ENCODE measurements around the gene RTRAF.

The RTRAF gene

DNA sequence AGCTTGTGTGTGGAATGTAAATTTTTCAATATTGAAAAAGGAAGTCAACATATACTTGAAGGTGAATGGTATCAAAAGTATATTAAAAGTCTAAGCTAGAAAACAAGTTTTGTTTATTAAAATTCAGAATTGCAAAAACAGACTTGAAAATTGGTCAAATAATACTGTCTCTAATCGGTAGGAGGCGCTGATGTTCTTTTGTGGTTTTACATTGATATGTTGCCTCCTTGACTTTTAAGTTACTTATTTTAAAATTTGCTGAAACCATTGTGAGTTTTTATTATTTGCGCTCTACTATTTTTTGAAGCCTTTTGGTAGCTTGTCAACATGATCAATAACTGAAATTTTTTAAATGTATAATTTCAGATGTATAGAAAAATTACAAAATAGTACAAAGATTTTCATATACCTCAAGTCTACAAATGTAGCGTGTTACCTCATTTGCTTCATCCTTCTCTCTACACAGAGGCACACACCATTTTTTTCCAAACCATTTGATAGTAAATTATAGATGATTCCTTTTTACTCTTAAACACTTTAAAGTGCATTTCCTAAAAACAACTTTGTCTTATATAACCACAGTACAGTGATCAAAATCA, 6.9 kb downstream of the RTRAF start:
- DNase-seq (ENCODE audit: low spot score): peak; percentile 73

DNA sequence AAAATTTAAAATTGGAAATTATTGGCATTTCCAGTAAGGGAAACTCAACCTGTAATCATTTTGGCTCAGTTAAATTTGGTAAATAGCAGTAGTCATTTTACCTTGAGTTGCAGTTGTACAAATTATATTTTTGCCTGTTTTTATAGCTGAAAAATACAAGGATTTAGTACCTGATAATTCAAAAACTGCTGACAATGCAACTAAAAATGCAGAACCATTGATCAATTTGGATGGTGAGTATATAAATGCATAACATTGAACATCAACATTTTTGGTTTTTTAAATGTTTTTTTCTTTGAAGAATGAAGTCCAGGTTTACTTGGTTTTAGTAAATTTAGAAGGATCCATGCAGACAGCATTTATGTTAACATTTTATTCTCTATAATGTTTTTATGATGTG, 9.0 kb downstream of the RTRAF start:
- DNase-seq (ENCODE audit: low spot score): no peak

DNA sequence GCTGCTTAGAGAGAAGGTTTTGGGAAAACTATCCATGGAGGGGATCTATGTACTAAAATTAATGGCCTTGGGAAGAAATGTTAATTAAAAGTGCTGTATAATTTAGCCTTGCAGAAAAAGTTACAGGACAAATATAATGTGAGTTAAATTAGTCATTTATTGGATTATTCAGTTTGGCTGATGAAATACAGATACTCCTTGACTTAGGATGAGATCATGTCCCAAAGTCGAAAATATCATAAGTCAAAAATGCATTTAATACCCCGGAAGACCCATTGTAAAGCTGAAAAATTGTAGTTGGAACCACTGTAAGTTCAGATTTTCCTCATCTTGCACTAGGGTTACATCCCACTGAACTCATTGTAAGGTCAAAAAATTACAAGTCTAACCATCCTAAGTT, 9.7 kb downstream of the RTRAF start:
- DNase-seq (ENCODE audit: low spot score): no peak

DNA sequence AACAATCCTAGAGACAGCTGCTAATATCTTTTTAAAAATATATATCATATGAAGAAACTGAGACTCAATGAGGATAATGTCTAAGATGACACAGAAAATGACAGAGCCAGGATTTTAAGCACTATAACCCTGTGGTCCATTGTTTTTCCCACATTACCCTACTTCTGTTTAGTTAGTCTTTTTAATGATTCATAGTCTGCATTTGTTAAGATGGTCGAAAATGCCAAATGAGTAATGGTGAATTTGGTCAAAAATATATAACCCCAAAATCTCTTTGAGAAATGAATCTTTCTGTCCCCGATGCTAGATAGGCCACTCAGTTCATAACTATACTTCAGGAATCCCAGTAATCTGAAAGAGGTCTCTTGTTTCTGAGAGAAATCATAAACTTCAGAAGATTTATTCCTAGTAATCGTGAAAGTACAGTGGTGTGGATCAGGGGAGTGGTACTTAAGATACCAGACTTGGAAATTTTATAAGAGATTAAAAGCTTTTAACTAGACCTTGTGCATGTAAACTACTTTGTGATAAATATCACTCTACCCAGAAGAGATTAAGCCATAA, 10.8 kb downstream of the RTRAF start:
- no peak for DNase-seq (ENCODE audit: low spot score)

DNA sequence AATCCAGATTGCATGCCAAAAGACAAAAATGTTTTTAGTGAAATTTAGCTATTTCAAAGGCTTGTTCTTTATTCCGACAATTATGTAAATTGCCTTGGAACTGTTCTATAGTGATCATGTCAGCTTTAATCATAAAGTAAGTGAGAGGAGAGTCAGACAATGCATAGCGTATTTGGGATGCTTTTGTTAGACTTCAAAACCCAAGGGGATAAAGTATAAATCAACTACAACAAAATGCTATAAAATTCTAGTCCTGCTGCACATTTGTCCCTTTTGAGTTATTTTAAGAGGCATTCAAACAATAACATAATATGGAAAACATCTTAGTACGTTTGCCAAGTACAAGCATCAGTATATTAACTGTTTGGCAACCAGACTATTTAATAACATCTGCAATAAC, 11.3 kb downstream of the RTRAF start:
- DNase-seq (ENCODE audit: low spot score): no peak

DNA sequence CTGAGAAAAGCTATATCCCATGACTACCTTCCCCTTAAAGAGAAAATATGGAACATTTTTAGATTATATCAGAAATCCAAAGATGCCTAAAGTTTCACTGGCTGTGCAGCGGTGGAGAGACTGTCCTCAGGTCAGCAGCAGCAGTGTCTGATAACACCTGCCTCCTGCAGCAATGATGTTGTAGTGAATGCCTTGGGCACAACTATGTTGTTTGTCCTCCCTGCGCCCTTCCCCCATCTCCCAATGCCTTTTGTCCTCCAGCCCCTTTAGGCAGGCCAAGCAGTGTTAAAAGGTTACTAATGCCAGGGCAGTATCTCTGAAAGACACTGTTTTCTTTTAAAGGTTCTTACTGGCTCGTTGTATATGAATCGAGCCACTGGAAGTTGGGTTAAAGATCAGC, 13.2 kb downstream of the RTRAF start:
- DNase-seq (ENCODE audit: low spot score): no peak

DNA sequence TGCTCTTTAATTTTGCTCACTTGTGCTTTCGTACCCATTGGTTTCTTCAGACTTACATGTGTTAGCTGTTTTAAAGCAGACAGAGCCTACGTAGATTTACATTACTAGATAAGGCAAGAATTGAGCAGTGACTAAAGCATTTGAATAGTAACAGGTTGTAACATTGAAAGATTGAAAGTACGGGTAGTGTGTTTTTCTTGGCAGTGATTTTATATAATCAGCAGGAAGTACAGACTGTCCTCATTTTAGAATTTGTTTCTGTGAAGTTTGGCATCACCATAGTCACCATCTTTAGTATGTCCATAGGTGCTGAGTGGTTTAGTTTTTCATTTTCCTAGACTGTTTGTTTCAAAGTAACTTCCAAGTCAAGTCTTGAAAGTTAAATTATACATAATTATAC, 14.0 kb downstream of the RTRAF start:
- DNase-seq (ENCODE audit: low spot score): no peak

DNA sequence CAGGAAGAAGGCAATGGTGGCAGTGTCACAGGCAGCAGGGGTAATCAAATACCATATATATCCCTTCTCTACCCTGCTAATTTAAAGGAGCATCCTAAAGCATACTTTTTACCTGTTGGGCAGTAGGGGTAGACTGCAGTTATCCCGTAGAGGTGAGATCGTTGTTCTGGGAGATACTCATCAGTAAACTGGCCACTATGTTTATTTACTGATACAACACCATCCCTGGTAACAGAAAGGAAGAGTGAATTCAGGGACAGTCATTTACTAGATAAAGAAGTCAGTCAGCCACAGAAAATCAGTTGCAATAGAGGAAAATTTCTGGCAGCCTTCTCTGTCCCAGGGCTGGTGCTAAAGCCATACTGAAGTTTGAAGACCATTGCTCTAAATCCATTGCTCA, 16.3 kb downstream of the RTRAF start:
- DNase-seq (ENCODE audit: low spot score): no peak

DNA sequence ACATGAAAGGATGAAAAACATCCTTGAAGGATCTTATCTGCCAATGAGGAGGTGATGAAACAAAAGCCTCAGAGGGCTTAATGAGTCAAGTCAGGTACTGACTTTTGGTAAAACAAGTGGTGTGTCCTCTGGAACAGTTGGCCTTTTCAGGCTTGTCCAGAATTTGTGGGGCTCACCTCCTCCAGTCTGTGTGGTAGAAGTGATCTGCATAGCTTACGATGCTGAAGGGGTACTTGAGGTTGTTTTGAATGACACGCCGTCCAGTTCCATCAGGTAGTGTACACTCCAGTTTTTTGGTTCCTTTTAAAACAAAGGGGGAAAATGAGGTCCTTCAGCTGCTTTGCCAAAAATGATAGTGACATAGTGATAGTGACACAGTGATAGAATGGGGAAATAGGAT, 17.0 kb downstream of the RTRAF start:
- DNase-seq (ENCODE audit: low spot score): no peak

DNA sequence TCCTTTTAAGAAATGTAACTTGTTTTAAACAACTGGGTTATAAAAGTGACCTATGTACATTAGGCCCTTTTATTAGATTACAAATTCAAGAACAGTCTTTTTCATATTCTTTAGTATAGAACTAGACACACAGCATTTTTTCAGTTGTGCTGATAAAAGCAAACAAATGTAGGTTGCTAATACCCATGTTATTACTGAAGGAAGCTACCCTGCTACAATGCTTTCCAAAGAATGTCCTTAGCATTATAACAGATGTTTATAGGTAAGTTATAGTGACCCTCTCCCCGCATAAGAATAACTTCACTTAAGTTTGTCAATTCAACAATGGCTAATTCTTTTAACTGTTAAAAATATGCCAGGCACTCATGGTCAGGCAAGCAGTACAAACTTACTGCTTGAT, 17.9 kb downstream of the RTRAF start:
- DNase-seq (ENCODE audit: low spot score): no peak

DNA sequence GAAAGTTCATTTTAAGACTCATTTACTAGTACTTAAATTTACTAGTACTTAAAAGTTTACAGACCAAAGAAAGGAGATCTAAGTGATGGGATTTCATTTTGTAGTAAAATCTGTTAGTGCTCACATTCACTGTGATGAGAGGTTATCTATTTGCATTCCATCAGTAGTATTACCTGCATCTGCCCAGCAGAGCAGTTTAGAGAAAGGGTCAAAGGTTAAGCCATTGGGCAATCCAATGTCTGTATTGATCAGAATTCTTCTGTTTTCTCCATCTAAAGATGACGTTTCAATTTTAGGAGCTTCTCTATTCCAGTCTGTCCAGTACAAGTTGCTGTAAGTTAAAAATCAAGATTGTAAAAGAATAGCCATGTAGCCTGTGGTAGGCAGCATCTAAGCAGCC, 18.3 kb downstream of the RTRAF start:
- no peak for DNase-seq (ENCODE audit: low spot score)

DNA sequence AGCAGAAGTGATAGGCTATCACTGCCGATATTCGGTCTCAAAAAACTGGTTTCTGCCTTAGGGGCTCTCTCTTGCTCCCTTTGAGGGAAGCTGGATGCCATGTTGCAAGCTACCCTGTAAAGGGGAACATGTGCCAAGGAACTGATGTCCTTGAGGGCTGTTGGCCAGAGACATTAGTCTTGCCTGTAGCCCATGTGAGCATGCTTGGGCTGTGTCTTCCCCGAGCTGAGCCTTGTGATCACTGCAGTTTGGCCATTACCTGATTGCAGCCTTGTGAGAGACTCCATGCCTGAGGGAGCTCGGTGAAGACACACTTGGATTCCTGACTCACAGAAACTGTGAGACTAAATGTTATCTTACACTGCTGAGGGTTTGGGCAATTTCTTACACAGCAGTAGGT, 18.8 kb downstream of the RTRAF start:
- DNase-seq (ENCODE audit: low spot score): no peak

DNA sequence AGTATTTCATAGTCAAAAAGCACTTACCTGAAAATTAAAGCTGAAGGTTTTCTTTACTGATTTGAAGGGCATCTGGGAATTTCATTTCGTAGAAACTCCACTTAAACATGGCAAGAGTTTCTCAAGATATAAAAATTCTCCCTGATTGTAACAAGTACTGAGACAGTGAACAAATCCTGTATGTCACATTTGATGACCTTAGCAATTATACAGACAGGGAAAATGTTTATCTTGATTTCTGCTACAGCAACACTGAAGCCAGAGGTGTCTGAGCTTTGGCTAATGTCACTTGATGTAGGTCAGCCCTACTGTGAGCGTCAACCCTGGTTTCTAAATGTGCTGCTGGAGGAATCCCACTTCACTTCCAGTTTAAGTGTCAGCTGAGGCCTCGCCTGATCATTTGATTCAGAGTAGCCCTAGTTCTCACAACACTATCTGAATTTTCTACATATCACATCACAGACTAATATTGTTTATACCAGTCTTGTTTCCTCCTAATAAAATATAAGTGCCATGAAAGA, 20.9 kb downstream of the RTRAF start:
- DNase-seq (ENCODE audit: low spot score): no peak

DNA sequence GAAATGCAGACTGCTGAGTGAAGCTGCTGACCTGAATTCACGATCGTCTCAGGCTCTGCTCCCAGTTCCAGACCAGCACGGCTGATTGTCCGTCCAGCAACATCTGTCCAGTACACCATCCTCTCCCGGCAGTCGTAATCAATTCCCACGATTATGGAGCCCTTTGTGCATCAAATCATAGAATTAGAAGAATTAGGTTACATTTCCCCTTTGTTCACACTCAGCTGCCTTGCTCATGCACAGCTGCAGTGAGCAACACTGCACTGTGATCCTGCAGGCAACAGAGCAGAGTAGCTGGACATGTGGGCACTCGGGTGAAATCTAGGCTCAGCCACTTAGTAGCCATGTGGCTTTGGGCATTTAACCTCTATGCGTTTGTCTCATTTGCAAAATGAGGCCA, 22.2 kb downstream of the RTRAF start:
- no peak for DNase-seq (ENCODE audit: low spot score)

DNA sequence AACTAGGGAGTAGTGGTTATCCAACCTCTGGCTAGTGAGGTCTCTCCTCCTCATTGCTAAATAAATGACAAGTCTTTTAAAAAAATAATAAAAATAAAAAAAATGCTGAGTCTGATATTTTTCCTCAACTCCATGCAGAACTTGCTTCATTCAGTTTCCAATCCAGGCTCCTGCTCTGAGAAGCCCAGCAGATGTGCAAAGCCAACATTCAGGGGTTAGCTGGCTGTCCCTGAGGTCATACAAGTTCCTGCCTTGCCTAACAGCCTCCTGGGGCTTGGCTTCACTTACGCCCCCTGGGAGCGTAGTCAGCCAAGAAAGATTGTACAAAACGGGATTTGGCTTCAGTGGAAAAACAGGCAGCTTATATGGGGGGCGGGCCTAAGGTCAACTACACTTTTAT, 23.3 kb downstream of the RTRAF start:
- DNase-seq (ENCODE audit: low spot score): no peak

DNA sequence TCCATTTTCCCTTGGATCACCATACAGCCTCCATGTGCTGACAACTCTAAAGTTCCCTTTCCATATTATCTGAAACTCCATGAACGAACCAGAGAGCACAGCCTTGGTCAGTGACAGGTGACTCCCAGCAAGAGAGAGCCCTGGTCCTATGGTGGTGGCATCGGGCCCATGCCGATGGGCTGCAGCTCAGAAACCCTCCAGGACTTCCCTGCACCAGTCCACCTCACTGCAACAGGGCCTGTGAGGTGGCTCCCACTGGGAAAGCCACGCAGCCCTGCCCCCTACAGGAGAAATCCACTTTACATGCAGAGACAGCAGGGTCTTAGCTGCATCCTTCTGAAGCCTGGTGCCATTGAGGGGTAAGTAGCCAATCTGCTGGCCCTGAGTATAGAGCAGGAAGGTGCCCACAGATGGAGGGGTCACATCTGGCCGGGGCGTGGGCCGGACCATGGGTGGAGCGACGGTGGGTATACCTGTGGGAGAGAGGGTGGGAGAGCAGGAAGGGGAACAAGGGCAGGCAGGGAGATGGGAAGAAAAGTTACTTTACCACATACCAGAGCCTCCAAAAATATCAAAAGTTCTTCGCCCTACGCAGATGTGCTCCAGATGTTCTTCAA, 24.7 kb downstream of the RTRAF start:
- no peak for DNase-seq (ENCODE audit: low spot score)

DNA sequence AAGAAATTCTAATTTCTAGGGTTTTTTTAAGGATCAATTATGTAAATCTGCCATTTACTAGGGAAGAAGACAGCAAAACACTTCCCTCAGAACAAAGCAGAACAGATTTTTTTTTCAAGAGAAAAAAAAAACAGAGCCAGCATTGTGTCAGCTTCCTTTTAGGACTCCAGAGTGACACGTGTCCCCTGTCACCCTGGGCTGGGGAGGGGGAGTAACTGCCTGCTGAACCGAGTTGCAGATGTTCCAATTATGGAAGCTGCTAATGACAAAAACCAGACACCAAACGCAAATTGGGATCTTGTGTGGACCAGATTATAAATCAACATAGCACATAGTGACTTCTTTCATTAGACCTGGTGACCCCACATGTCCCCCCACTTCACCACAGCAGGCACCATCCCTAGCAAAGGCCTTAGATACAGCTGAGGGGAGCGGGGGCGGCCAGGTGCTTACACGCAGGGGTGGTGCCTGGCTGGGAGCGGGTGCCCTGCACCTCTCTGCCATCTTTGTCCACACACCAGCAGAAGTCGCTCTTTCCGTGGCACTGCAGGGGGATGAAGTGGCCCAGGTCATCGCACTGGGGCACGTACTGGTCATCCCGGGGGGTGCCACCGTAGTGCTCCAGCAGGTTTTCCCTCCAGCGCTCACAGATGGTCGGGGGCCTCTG, 25.4 kb downstream of the RTRAF start:
- DNase-seq (ENCODE audit: low spot score): no peak

DNA sequence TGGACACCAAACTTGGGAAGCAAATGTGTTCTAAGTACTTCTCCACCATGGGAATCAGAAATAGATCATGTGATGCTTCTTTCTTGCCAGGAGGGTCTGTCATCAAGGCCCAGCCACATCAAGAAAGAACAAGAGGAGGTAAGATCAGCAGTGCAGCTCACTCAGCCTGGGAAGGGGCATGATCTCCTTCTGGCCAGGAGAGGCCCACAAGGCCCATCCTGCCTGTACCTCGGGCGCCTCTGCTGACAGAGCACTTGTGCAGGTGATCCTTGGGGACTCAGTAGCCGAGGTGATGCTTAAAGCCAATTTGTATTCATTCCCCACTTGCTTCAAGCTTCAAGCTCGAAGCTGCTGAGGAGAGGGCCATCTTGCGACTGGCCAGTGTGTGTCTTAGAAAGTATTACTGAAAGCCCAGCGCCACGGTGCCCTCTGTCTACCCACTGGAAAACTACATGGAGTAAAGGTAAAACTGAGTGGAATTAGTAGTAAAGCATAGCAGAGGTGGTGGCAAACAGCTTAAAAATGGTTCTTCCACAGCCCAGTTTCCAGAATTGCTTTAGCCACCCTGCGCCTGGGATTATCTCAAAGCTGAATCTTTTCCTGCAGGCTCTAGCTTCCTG, 26.2 kb downstream of the RTRAF start:
- DNase-seq (ENCODE audit: low spot score): no peak

DNA sequence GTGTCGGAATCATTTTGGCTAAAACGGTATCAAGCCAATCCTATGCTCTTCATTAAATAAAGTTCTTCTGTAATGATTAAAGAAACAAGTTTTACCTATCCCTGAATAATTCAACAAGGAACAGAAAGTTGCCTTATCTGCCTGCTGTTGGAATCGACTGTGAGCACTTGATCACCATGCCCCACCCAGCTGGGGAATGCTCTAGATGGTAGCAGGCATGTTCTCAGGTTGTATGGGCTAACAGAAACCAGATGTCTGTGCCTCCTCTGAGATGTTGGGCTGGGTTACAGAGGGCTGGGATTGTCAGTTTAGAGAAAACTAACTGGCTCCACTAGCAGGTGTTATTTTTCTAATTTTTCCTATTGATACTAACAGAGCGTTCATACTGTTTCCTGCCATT, 28.9 kb downstream of the RTRAF start:
- DNase-seq (ENCODE audit: low spot score): no peak

DNA sequence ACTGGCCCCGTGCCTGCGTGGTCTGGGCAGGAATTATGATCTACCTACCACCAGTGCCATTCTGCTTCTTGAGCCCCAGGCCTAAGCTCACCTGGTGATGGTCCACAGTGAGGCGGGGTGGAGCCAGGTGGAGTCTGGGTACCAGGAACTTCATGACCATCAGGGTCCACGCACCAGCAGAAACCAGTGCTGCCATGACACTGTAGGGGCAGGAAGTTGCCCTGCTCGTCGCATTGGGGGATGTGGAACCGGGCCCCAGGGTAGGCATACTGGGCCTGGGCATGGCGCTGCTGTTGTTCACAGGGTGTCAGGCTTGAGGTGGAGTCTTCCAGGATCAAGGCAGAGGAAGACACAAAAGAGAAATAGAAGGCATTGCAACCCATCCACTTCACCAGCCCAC, 29.6 kb downstream of the RTRAF start:
- no peak for DNase-seq (ENCODE audit: low spot score)

DNA sequence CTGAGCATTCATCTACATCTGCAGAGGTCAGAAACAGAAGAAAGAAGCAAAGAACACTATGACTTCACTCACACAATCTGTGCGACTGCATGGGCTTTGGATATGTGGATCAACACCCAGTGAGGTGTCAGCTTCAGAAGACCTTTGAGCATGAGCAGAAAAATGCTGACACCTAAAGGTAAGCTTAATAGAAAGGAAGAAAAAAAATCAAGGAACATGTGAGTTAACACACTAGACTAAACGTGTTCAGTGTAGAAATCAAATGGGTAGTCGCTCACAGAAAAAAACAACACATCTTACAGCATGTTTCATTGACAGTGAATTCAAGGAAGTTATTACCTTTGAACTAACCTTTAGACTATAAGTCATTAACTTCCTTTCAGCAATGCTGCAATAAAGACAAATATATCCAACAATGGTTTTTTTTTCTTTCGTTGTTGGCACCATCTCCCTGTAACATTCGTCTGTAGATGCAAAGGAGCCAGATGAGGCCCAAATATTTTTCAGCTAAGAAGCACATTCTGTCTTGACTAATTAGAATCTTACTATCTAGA, 30.9 kb downstream of the RTRAF start:
- DNase-seq (ENCODE audit: low spot score): no peak

DNA sequence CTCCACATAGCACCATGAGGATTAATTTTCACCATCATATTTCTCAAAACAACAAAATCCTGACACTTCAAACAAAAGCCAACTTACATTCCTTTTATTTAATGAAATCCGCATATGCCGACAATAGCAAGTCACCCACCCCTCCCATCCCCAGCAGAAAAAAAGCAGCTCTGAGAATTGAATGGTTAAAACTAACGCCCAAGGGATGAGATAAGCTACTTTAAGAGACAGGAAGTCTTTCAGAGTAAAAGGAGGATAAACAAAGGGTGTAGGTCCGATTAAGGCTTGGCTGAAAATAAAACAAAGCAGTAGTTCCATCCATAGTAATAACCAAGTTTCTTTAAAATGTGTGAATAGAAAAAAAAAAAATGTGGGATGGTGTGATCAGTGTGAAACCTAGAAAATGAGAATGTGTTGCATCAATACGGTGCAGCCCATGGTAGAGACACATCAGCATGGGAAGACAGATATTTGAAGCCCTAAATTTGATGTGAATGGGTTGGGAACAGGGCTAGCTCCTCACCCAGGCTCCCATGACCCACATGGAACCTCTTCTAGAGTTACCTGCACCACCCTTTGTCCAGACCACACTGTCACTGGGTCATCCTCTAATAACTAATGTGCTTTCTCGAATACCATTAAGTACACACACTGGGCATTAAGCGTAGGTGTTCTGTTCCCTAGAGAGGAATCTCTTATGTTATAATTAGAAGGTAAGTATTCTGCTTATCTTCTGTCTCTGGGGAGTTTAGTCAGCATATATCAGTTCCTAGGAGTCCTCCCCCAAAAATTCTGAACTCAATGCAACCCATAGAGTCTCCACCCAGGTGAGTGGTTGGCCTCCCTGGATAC, 31.7 kb downstream of the RTRAF start:
- DNase-seq (ENCODE audit: low spot score): no peak
